ENCODE measurements around the gene KCNG2. TPM values are rescaled to one million over a fixed set of nuclear protein-coding genes. Genes with fewer than 3 reads are reported as not detected.

KCNG2 gene
- total RNA-seq, 1 experiment from 2014 or later: not detected

DNA sequence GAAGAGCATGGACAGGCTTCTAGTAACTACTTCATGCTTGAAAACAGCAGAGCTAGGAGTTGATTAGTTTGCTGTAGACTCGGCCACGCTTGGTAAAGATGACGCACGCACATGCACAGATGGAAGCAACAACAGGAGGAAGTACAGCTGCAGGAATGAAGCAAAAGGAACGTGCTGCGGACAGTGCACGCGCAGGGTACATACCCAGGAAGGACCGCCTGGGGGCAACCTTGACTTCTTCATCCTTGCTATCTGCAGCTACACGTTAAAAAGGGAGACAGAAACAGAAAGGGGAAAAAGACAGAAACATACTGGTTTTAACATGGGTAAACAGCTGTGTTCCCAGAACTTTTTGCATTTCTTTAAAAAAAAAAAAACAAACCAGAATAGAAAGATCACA lies 136.0 kb downstream of the KCNG2 start:
- no peak for DNase-seq
- POLR2A ChIA-PET (ENCODE audit: unreplicated experiment): no interaction called here
- no peak for TF ChIP-seq CTCF (conservative IDR thresholded peaks at IDR 0.05)
- TF ChIP-seq EZH2 (IDR thresholded peaks at IDR 0.05; ENCODE audit: low read depth): no peak
- intact Hi-C loops (cut with micrococcal nuclease; ENCODE audit: unreplicated experiment): no loop called here
- CTCF ChIA-PET: no interaction called here
- Histone ChIP-seq H3K9me3 (ENCODE audit: insufficient read depth, low read depth) (peaks cover 38% of the 10 kb centered on the region), H3K27me3 (ENCODE audit: insufficient read depth, low read depth) (no peaks in the 10 kb centered on the region), H3K27ac (no peak overlapping the region), H3K36me3 (ENCODE audit: low read depth) (peaks cover 14% of the 10 kb centered on the region), H3K4me1 (replicated peaks; ENCODE audit: insufficient read depth) (no peaks in the 10 kb centered on the region), H3F3A (ENCODE audit: insufficient read depth, low read depth) (no peaks in the 10 kb centered on the region), H3K4me3 (no peak overlapping the region), H4K20me1 (ENCODE audit: insufficient read depth) (no peaks in the 10 kb centered on the region), H3K4me2 (no peak overlapping the region), H2AFZ (no peak overlapping the region), H3K79me2 (ENCODE audit: low read depth) (no peaks in the 10 kb centered on the region), H3K9me2 (ENCODE audit: insufficient read depth) (no peaks in the 10 kb centered on the region)
- BruUV-seq (replicated peaks): no TSS peak

DNA sequence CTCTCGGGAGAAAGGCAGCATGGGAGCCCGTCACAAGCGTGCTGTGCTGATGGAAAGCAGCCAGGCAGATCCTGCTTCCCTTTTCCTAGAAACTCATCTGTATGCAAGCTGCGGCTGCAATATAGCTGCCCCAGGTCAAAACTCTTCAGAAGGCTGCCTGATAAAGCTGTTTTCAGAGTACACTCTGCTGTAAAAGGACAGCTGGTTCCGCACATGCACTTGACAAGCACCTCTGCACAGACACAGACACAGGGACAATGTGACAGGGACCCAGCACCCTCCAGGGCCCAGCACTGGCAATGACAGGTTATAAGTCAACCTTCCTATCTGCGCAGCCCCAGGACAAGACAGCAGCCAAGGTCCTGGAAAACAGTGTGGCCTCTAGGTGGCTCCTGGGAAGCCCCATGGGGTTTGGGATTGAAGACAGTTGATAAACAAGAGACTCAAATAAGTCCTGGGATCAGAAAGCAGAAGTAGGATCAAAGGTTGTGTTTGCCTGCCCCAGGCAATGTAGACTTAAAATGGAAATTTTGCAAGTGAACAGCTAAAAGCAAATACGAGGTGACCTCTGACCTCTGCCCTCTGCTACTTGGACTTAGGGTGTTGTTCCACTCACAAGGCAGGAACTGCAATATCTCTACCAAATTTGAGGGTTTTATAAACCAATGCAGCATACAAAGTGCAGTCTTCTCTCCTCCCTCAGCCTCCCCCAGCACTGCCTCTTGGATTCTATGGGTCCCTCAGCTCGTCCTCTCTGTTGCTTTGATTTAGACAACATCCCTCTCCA lies 136.8 kb downstream of the KCNG2 start:
- Histone ChIP-seq H3K27ac (no peak overlapping the region), H3K4me3 (no peak overlapping the region), H3K4me1 (replicated peaks; ENCODE audit: insufficient read depth) (no peaks in the 10 kb centered on the region), H3K4me2 (no peak overlapping the region), H3K9me2 (ENCODE audit: insufficient read depth) (no peaks in the 10 kb centered on the region), H3K9me3 (ENCODE audit: insufficient read depth, low read depth) (peaks cover 34% of the 10 kb centered on the region), H2AFZ (no peak overlapping the region), H4K20me1 (ENCODE audit: insufficient read depth) (0 out of 2 replicates have a peak, but pooled peaks cover 5% of the 10 kb centered on the region), H3K27me3 (ENCODE audit: insufficient read depth, low read depth) (no peaks in the 10 kb centered on the region), H3F3A (ENCODE audit: insufficient read depth, low read depth) (no peaks in the 10 kb centered on the region), H3K36me3 (ENCODE audit: low read depth) (peaks cover 8% of the 10 kb centered on the region), H3K79me2 (ENCODE audit: low read depth) (no peaks in the 10 kb centered on the region)
- BruUV-seq (replicated peaks): no TSS peak
- intact Hi-C loops (cut with micrococcal nuclease; ENCODE audit: unreplicated experiment): no loop called here
- ChIA-PET POLR2A (ENCODE audit: unreplicated experiment) (no interaction called here), CTCF (no interaction called here)
- DNase-seq: no peak
- TF ChIP-seq CTCF (conservative IDR thresholded peaks at IDR 0.05) (no peak), EZH2 (IDR thresholded peaks at IDR 0.05; ENCODE audit: low read depth) (no peak)

- no peak overlapping the region for H3K4me2 ChIP-seq
- H3K4me3 ChIP-seq: no peak overlapping the region
- H3F3A ChIP-seq (ENCODE audit: insufficient read depth, low read depth): no peaks in the 10 kb centered on the region
- H3K36me3 ChIP-seq (ENCODE audit: low read depth): peaks cover 3% of the 10 kb centered on the region
- TF ChIP-seq EZH2 (IDR thresholded peaks at IDR 0.05; ENCODE audit: low read depth) (no peak), CTCF (conservative IDR thresholded peaks at IDR 0.05) (no peak)
- BruUV-seq (replicated peaks): no TSS peak
- H4K20me1 ChIP-seq (ENCODE audit: insufficient read depth): 0 out of 2 replicates have a peak, but pooled peaks cover 5% of the 10 kb centered on the region
- H3K79me2 ChIP-seq (ENCODE audit: low read depth): no peaks in the 10 kb centered on the region
- no peaks in the 10 kb centered on the region for H3K27me3 ChIP-seq (ENCODE audit: insufficient read depth, low read depth)
- ChIA-PET POLR2A (ENCODE audit: unreplicated experiment) (no interaction called here), CTCF (no interaction called here)
- no peaks in the 10 kb centered on the region for H3K9me2 ChIP-seq (ENCODE audit: insufficient read depth)
- no peak overlapping the region for H2AFZ ChIP-seq
- no peak overlapping the region for H3K27ac ChIP-seq
- H3K4me1 ChIP-seq (replicated peaks; ENCODE audit: insufficient read depth): no peaks in the 10 kb centered on the region
- peaks cover 29% of the 10 kb centered on the region; the same call in 1 of the 2 replicates for H3K9me3 ChIP-seq (ENCODE audit: insufficient read depth, low read depth)
- no peak for DNase-seq
- intact Hi-C loops (cut with micrococcal nuclease; ENCODE audit: unreplicated experiment): no loop called here
Measured at GRCh38 chr18:79935098-79935480, 137.4 kb downstream of the KCNG2 start.
